Measurements from ENCODE around the gene FBLN2. TPM values are rescaled to one million over a fixed set of nuclear protein-coding genes. Genes with fewer than 3 reads are reported as not detected.

FBLN2 gene
- polyA plus RNA-seq, 4 donors, result 0.45 to 30.8 (median 2.9) TPM

DNA sequence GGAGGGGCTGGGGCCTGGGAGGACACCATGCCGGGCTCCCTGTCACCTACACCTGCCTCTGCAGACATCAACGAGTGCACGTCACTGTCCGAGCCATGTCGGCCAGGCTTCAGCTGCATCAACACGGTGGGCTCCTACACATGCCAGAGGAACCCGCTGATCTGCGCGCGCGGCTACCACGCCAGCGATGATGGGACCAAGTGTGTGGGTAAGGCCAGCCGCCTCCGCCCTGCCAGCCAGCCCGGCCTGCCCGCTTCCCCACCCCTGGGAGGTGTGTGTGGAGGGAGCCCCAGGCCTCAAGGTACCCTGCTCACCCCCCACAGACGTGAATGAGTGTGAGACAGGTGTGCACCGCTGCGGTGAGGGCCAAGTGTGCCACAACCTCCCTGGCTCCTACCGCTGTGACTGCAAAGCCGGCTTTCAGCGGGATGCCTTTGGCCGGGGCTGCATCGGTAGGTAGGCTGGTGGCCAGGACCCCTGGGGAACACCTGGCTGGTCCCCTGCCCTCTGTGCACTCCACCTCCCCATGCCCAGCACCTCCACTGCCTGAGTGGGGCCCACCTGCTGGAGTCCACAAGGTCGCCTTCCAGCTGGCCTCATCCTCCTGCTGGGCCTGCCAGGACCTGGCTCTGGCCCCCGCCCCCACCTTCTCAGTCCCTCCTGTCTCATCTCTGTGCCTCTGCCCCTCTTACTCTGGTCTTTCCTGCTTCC lies 80.1 kb downstream of the FBLN2 start:
- FAIRE-seq (no peak), DNase-seq (no peak)
- Histone ChIP-seq H3K27me3 (ENCODE audit: control insufficient read depth in 3 of 3, insufficient read depth in 3 of 3, low read length in 3 of 3) (no peaks in the 10 kb centered on the region), H3K27ac (ENCODE audit: low read depth in 1 of 3, low read length in 2 of 3) (no peak overlapping the region), H3K36me3 (ENCODE audit: control insufficient read depth in 3 of 3, insufficient read depth in 2 of 3, low read depth in 1 of 3, low read length in 3 of 3) (no peaks in the 10 kb centered on the region), H3K4me3 (ENCODE audit: low read depth in 1 of 3, low read length in 3 of 3) (no peak overlapping the region), H3K4me1 (ENCODE audit: control insufficient read depth in 3 of 3, insufficient read depth in 2 of 3, low read depth in 1 of 3, low read length in 2 of 3) (no peaks in the 10 kb centered on the region), H3K9me3 (ENCODE audit: control insufficient read depth in 2 of 2, insufficient read depth in 1 of 2, low read depth in 1 of 2, low read length in 1 of 2) (no peaks in the 10 kb centered on the region)
- WGBS, 3 donors, result 90 to 93% (median 92%) methylated on average over 23 to 27 of the region's 27 CpGs

DNA sequence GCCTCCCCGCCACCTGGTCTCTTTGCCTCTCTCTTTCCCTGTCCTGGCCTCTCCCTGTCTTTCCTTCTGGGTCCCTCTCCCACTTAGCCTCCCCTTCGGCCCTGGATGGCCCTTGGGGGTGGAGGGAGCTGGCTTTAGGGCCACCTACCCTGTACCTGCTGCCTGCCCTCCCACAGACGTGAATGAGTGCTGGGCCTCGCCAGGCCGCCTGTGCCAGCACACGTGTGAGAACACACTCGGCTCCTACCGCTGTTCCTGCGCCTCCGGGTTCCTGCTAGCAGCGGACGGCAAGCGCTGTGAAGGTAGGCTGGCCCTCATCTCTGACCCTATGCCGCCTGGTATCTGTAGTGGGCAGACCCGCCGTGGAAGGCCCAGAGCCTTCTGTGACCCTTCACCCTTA lies 80.7 kb downstream of the FBLN2 start:
- H3K36me3 ChIP-seq (ENCODE audit: control insufficient read depth in 3 of 3, insufficient read depth in 2 of 3, low read depth in 1 of 3, low read length in 3 of 3), result no peaks in the 10 kb centered on the region
- H3K27ac ChIP-seq (ENCODE audit: low read depth in 1 of 3, low read length in 2 of 3), result no peak overlapping the region
- FAIRE-seq (no peak), DNase-seq (no peak)
- 85 to 90% (median 88%) methylated on average over 15 to 16 of the region's 16 CpGs for WGBS, 3 donors
- no peaks in the 10 kb centered on the region for H3K9me3 ChIP-seq (ENCODE audit: control insufficient read depth in 2 of 2, insufficient read depth in 1 of 2, low read depth in 1 of 2, low read length in 1 of 2)
- no peak overlapping the region for H3K4me3 ChIP-seq (ENCODE audit: low read depth in 1 of 3, low read length in 3 of 3)
- no peaks in the 10 kb centered on the region for H3K27me3 ChIP-seq (ENCODE audit: control insufficient read depth in 3 of 3, insufficient read depth in 3 of 3, low read length in 3 of 3)
- no peaks in the 10 kb centered on the region for H3K4me1 ChIP-seq (ENCODE audit: control insufficient read depth in 3 of 3, insufficient read depth in 2 of 3, low read depth in 1 of 3, low read length in 2 of 3)

DNA sequence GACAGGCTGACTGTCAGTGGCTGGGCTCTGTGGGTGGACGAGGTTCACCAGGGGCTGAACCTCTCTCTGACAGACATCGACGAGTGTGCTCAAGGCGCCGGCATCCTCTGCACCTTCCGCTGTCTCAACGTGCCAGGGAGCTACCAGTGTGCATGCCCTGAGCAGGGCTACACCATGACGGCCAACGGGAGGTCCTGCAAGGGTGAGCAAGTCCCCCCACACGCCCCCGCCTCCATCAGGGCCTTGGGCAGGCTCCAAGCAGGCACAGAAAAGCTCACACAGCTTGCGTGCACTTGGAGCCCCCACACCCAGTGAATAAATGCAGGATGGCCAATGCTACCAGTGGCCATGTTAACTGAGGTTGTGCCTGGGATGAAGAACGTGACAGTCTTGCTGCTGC lies 82.3 kb downstream of the FBLN2 start:
- H3K27ac ChIP-seq (ENCODE audit: low read depth in 1 of 3, low read length in 2 of 3), result no peak overlapping the region
- FAIRE-seq, result no peak
- H3K4me3 ChIP-seq (ENCODE audit: low read depth in 1 of 3, low read length in 3 of 3), result no peak overlapping the region
- no peaks in the 10 kb centered on the region for H3K27me3 ChIP-seq (ENCODE audit: control insufficient read depth in 3 of 3, insufficient read depth in 3 of 3, low read length in 3 of 3)
- 80 to 86% (median 86%) methylated on average over 13 of the region's 13 CpGs for WGBS, 3 donors
- no peaks in the 10 kb centered on the region for H3K36me3 ChIP-seq (ENCODE audit: control insufficient read depth in 3 of 3, insufficient read depth in 2 of 3, low read depth in 1 of 3, low read length in 3 of 3)
- H3K9me3 ChIP-seq (ENCODE audit: control insufficient read depth in 2 of 2, insufficient read depth in 1 of 2, low read depth in 1 of 2, low read length in 1 of 2), result no peaks in the 10 kb centered on the region
- H3K4me1 ChIP-seq (ENCODE audit: control insufficient read depth in 3 of 3, insufficient read depth in 2 of 3, low read depth in 1 of 3, low read length in 2 of 3), result no peaks in the 10 kb centered on the region
- DNase-seq, result no peak

DNA sequence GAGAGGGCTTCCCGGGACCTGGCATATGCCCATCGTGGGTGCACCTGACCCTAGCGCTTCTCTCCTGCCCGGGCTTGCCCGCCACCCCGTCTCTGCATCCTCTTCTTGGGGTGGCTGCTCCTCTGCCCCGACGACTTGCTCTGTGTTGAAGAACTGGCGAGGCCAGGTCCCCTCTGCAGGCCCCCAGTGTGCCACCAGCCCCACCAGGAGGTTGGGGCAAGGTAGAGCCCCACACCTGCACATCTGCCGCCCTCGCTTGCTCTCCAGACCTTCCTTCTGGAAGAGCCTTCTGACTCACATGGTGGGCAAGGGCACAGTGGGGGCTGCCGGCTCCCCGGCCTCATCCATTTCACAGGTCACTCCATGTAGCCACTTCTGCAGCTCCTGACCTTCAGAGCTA lies 84.3 kb downstream of the FBLN2 start:
- DNase-seq (no peak), FAIRE-seq (no peak)
- Histone ChIP-seq H3K27ac (ENCODE audit: low read depth in 1 of 3, low read length in 2 of 3) (no peak overlapping the region), H3K4me1 (ENCODE audit: control insufficient read depth in 3 of 3, insufficient read depth in 2 of 3, low read depth in 1 of 3, low read length in 2 of 3) (no peaks in the 10 kb centered on the region), H3K4me3 (ENCODE audit: low read depth in 1 of 3, low read length in 3 of 3) (no peak overlapping the region), H3K36me3 (ENCODE audit: control insufficient read depth in 3 of 3, insufficient read depth in 2 of 3, low read depth in 1 of 3, low read length in 3 of 3) (no peaks in the 10 kb centered on the region), H3K27me3 (ENCODE audit: control insufficient read depth in 3 of 3, insufficient read depth in 3 of 3, low read length in 3 of 3) (no peaks in the 10 kb centered on the region), H3K9me3 (ENCODE audit: control insufficient read depth in 2 of 2, insufficient read depth in 1 of 2, low read depth in 1 of 2, low read length in 1 of 2) (no peaks in the 10 kb centered on the region)
- 93 to 94% (median 94%) methylated on average over 13 of the region's 13 CpGs for WGBS, 3 donors

DNA sequence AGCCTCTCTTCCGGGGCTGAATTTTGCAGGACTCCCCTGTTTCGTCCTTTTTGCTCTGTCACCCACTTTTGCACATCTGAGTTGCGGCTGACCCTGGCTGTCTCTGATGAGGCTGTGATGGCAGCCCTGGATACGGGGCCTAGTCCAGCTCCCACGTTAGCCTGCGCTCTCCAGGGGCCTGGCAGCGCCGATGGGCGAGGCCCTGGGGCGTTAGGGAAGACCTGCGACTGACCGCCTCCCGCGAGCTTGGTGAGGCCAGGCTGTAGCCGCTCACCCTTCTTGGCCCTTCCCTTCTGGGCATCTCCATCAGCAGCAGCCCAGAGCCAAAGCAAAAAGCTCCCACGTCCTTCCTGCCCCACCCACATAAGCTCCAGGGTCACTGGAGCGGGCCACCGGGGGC lies 85.2 kb downstream of the FBLN2 start:
- Histone ChIP-seq H3K27me3 (ENCODE audit: control insufficient read depth in 3 of 3, insufficient read depth in 3 of 3, low read length in 3 of 3) (no peaks in the 10 kb centered on the region), H3K9me3 (ENCODE audit: control insufficient read depth in 2 of 2, insufficient read depth in 1 of 2, low read depth in 1 of 2, low read length in 1 of 2) (no peaks in the 10 kb centered on the region), H3K27ac (ENCODE audit: low read depth in 1 of 3, low read length in 2 of 3) (no peak overlapping the region), H3K4me3 (ENCODE audit: low read depth in 1 of 3, low read length in 3 of 3) (no peak overlapping the region), H3K36me3 (ENCODE audit: control insufficient read depth in 3 of 3, insufficient read depth in 2 of 3, low read depth in 1 of 3, low read length in 3 of 3) (no peaks in the 10 kb centered on the region), H3K4me1 (ENCODE audit: control insufficient read depth in 3 of 3, insufficient read depth in 2 of 3, low read depth in 1 of 3, low read length in 2 of 3) (no peaks in the 10 kb centered on the region)
- DNase-seq (no peak), FAIRE-seq (no peak)
- WGBS, 3 donors, result 77 to 81% (median 79%) methylated on average over 18 of the region's 18 CpGs

DNA sequence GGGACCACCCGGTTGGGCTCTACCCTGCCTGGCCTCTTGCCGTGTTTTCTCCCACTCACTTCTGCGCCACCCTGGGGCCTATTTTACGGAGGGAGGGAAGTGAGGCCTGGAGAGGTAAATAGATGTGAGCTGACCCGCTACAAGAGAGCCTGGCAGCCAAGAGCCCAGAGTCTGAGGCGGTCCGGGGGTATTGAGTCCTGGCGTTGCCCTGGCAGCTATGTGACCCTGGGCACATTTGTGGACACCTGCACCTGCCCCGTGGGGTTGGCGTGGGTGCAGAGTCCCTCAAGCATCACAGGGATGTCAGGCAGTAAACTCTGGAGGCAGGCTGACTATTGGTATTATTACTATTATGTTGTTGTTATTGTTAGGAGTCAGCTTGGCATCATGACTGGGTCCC lies 85.7 kb downstream of the FBLN2 start:
- no peak overlapping the region for H3K4me3 ChIP-seq (ENCODE audit: low read depth in 1 of 3, low read length in 3 of 3)
- FAIRE-seq, result no peak
- no peaks in the 10 kb centered on the region for H3K27me3 ChIP-seq (ENCODE audit: control insufficient read depth in 3 of 3, insufficient read depth in 3 of 3, low read length in 3 of 3)
- H3K9me3 ChIP-seq (ENCODE audit: control insufficient read depth in 2 of 2, insufficient read depth in 1 of 2, low read depth in 1 of 2, low read length in 1 of 2), result no peaks in the 10 kb centered on the region
- no peak overlapping the region for H3K27ac ChIP-seq (ENCODE audit: low read depth in 1 of 3, low read length in 2 of 3)
- no peaks in the 10 kb centered on the region for H3K36me3 ChIP-seq (ENCODE audit: control insufficient read depth in 3 of 3, insufficient read depth in 2 of 3, low read depth in 1 of 3, low read length in 3 of 3)
- DNase-seq, result no peak
- no peaks in the 10 kb centered on the region for H3K4me1 ChIP-seq (ENCODE audit: control insufficient read depth in 3 of 3, insufficient read depth in 2 of 3, low read depth in 1 of 3, low read length in 2 of 3)
- 86 to 92% (median 86%) methylated on average over 10 of the region's 10 CpGs for WGBS, 3 donors

DNA sequence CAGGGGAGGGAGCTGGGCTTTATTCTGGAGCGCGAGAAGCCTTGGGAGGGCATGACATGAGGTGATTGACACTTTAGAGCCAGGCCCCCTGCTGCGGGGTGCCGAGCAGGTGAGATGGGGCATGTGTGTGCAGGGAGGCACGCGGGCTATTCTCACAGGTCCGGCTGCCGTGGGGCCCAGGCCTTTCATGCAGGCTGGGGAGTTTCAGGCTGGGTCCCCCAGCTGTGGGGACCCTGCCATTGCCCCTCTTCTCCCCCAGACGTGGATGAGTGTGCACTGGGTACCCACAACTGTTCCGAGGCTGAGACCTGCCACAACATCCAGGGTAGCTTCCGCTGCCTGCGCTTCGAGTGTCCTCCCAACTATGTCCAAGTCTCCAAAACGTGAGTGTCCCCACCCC lies 87.3 kb downstream of the FBLN2 start:
- no peaks in the 10 kb centered on the region for H3K27me3 ChIP-seq (ENCODE audit: control insufficient read depth in 3 of 3, insufficient read depth in 3 of 3, low read length in 3 of 3)
- no peaks in the 10 kb centered on the region for H3K4me1 ChIP-seq (ENCODE audit: control insufficient read depth in 3 of 3, insufficient read depth in 2 of 3, low read depth in 1 of 3, low read length in 2 of 3)
- H3K27ac ChIP-seq (ENCODE audit: low read depth in 1 of 3, low read length in 2 of 3), result no peak overlapping the region
- peak overlapping the region in 1 of 3 donors; percentile 58 for H3K4me3 ChIP-seq (ENCODE audit: low read depth in 1 of 3, low read length in 3 of 3)
- H3K36me3 ChIP-seq (ENCODE audit: control insufficient read depth in 3 of 3, insufficient read depth in 2 of 3, low read depth in 1 of 3, low read length in 3 of 3), result no peaks in the 10 kb centered on the region
- FAIRE-seq (no peak), DNase-seq (no peak)
- WGBS, 3 donors, result 80 to 89% (median 89%) methylated on average over 12 to 14 of the region's 14 CpGs
- no peaks in the 10 kb centered on the region for H3K9me3 ChIP-seq (ENCODE audit: control insufficient read depth in 2 of 2, insufficient read depth in 1 of 2, low read depth in 1 of 2, low read length in 1 of 2)

DNA sequence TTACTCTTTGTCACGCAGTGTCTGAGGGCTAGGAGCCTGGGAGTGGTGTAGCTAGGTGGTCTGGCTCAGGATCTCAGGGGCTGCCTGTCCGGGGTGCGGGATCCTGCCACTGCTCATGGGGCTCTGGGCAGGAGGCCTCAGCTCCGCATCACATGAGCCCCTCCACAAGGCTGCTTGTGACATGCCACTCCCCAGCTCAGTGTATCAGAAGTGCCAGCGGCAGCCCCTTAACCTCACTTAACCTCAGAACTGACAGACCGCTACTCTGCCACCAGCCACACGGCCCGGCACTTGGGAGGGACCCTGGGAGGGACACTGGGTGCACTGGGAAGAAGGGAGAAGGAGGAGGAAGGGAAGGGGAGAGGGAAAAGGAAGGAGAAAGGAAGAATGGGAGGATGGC lies 87.9 kb downstream of the FBLN2 start:
- WGBS, 3 donors, result 67 to 71% (median 70%) methylated on average over 8 of the region's 8 CpGs
- peak overlapping the region in 1 of 3 donors; percentile 58 for H3K4me3 ChIP-seq (ENCODE audit: low read depth in 1 of 3, low read length in 3 of 3)
- FAIRE-seq, result no peak
- no peaks in the 10 kb centered on the region for H3K36me3 ChIP-seq (ENCODE audit: control insufficient read depth in 3 of 3, insufficient read depth in 2 of 3, low read depth in 1 of 3, low read length in 3 of 3)
- H3K9me3 ChIP-seq (ENCODE audit: control insufficient read depth in 2 of 2, insufficient read depth in 1 of 2, low read depth in 1 of 2, low read length in 1 of 2), result no peaks in the 10 kb centered on the region
- H3K27me3 ChIP-seq (ENCODE audit: control insufficient read depth in 3 of 3, insufficient read depth in 3 of 3, low read length in 3 of 3), result no peaks in the 10 kb centered on the region
- DNase-seq, result no peak
- no peaks in the 10 kb centered on the region for H3K4me1 ChIP-seq (ENCODE audit: control insufficient read depth in 3 of 3, insufficient read depth in 2 of 3, low read depth in 1 of 3, low read length in 2 of 3)
- peak overlapping the region in 1 of 3 donors; percentile 15 for H3K27ac ChIP-seq (ENCODE audit: low read depth in 1 of 3, low read length in 2 of 3)

DNA sequence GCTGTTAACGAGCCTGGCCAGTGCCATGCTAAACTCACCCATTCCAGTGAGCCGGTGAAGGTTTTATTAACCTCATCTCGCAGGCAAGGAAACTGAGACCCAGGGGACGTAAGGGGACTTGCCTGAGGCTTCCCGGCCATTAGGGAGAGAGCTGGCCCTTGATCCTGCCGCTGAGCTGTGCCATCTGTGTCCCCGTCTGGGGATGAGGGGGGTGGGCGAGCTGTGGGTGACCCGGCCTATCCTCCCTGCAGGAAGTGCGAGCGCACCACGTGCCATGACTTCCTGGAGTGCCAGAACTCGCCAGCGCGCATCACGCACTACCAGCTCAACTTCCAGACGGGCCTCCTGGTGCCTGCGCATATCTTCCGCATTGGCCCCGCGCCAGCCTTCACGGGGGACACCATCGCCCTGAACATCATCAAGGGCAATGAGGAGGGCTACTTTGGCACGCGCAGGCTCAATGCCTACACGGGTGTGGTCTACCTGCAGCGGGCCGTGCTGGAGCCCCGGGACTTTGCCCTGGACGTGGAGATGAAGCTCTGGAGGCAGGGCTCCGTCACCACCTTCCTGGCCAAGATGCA lies 88.5 kb downstream of the FBLN2 start:
- no peaks in the 10 kb centered on the region for H3K4me1 ChIP-seq (ENCODE audit: control insufficient read depth in 3 of 3, insufficient read depth in 2 of 3, low read depth in 1 of 3, low read length in 2 of 3)
- peak overlapping the region in 1 of 3 donors; percentile 15 for H3K27ac ChIP-seq (ENCODE audit: low read depth in 1 of 3, low read length in 2 of 3)
- no peaks in the 10 kb centered on the region for H3K9me3 ChIP-seq (ENCODE audit: control insufficient read depth in 2 of 2, insufficient read depth in 1 of 2, low read depth in 1 of 2, low read length in 1 of 2)
- H3K4me3 ChIP-seq (ENCODE audit: low read depth in 1 of 3, low read length in 3 of 3), result peak overlapping the region in 1 of 3 donors; percentile 58
- peak in 1 of 2 donors; percentile 83 for DNase-seq
- no peak for FAIRE-seq
- peaks cover 0 to 2% (median 0%) of the 10 kb centered on the region in 3 donors for H3K27me3 ChIP-seq (ENCODE audit: control insufficient read depth in 3 of 3, insufficient read depth in 3 of 3, low read length in 3 of 3)
- no peaks in the 10 kb centered on the region for H3K36me3 ChIP-seq (ENCODE audit: control insufficient read depth in 3 of 3, insufficient read depth in 2 of 3, low read depth in 1 of 3, low read length in 3 of 3)
- WGBS, 3 donors, result 41 to 69% (median 45%) methylated on average over 30 to 31 of the region's 31 CpGs

Data from small intestine (tissue), 7 donors.